ENCODE results near the gene COA1. TPM values are rescaled to one million over a fixed set of nuclear protein-coding genes. Genes with fewer than 3 reads are reported as not detected.

Gene COA1
- polyA plus RNA-seq, 1 donor from 2014 or later: 157 TPM

- H3K4me3 ChIP-seq (ENCODE audit: low read length): no peak overlapping the region
- no peaks in the 10 kb centered on the region for H3K36me3 ChIP-seq (ENCODE audit: insufficient read depth, low read length)
- no peaks in the 10 kb centered on the region for H3K27me3 ChIP-seq (ENCODE audit: insufficient read depth, low read depth, low read length)
- H2AFZ ChIP-seq (ENCODE audit: low read depth, low read length): no peak overlapping the region
- peaks cover 4% of the 10 kb centered on the region for H3K79me2 ChIP-seq (replicated peaks; ENCODE audit: insufficient read depth, low read length)
- no peak for TF ChIP-seq EZH2 (IDR thresholded peaks at IDR 0.05; ENCODE audit: borderline replicate concordance, insufficient read depth, low read length, poor library complexity, severe bottlenecking)
- TF ChIP-seq POLR2AphosphoS5 (IDR thresholded peaks at IDR 0.05): no peak
- no peak for TF ChIP-seq SMC3 (conservative IDR thresholded peaks at IDR 0.05; ENCODE audit: poor library complexity)
- no peak overlapping the region for H3K9ac ChIP-seq (ENCODE audit: low read length)
- H4K20me1 ChIP-seq (ENCODE audit: insufficient read depth): no peaks in the 10 kb centered on the region
- H3F3A ChIP-seq (ENCODE audit: insufficient read depth, low read length, poor library complexity, severe bottlenecking): no peaks in the 10 kb centered on the region
- no peak overlapping the region for H3K4me2 ChIP-seq (ENCODE audit: low read length)
- no peaks in the 10 kb centered on the region for H3K9me2 ChIP-seq (ENCODE audit: insufficient read depth, low read length)
- no peaks in the 10 kb centered on the region for H3K9me3 ChIP-seq (ENCODE audit: low read length)
- H3K27ac ChIP-seq (ENCODE audit: low read length): no peak overlapping the region
Measured at GRCh38 chr7:43660141-43660540, 69.2 kb downstream of the COA1 start.

- no peak for TF ChIP-seq TAF1 (IDR thresholded peaks at IDR 0.05; ENCODE audit: low read depth)
- no peak for TF ChIP-seq RAD21 (conservative IDR thresholded peaks at IDR 0.05)
- no peak for TF ChIP-seq EP300 (conservative IDR thresholded peaks at IDR 0.05; ENCODE audit: poor library complexity, severe bottlenecking)
- no peak for TF ChIP-seq POLR2AphosphoS5 (IDR thresholded peaks at IDR 0.05)
- TF ChIP-seq SMC3 (conservative IDR thresholded peaks at IDR 0.05; ENCODE audit: poor library complexity): no peak
- TF ChIP-seq REST (IDR thresholded peaks at IDR 0.05; ENCODE audit: borderline replicate concordance): no peak
- no peak for TF ChIP-seq MXI1 (conservative IDR thresholded peaks at IDR 0.05; ENCODE audit: poor library complexity, severe bottlenecking)
- no peak for TF ChIP-seq CTCF (IDR thresholded peaks at IDR 0.05; ENCODE audit: poor library complexity, severe bottlenecking)
- TF ChIP-seq EZH2 (IDR thresholded peaks at IDR 0.05; ENCODE audit: borderline replicate concordance, insufficient read depth, low read length, poor library complexity, severe bottlenecking): no peak
- Histone ChIP-seq H4K20me1 (ENCODE audit: insufficient read depth) (no peaks in the 10 kb centered on the region), H3K9ac (ENCODE audit: low read length) (no peak overlapping the region), H3K9me2 (ENCODE audit: insufficient read depth, low read length) (no peaks in the 10 kb centered on the region), H3K27ac (ENCODE audit: low read length) (no peak overlapping the region), H3K9me3 (ENCODE audit: low read length) (no peaks in the 10 kb centered on the region), H3K79me2 (replicated peaks; ENCODE audit: insufficient read depth, low read length) (peaks cover 4% of the 10 kb centered on the region), H3K4me3 (ENCODE audit: low read length) (no peak overlapping the region), H3K36me3 (ENCODE audit: insufficient read depth, low read length) (no peaks in the 10 kb centered on the region), H3K4me2 (ENCODE audit: low read length) (no peak overlapping the region), H2AFZ (ENCODE audit: low read depth, low read length) (no peak overlapping the region), H3F3A (ENCODE audit: insufficient read depth, low read length, poor library complexity, severe bottlenecking) (no peaks in the 10 kb centered on the region), H3K27me3 (ENCODE audit: insufficient read depth, low read depth, low read length) (no peaks in the 10 kb centered on the region)
Measured at GRCh38 chr7:43659549-43659896, 69.8 kb downstream of the COA1 start.

Measured in neural cell (in vitro differentiated cells).